Kidney (tissue), 22 donors: ENCODE results near the gene ZNF324. TPM values are rescaled to one million over a fixed set of nuclear protein-coding genes. Genes with fewer than 3 reads are reported as not detected.

ENCODE experiments used
- DNase-seq, 5 donors: peaks; one replicate each; pipeline ENCODE4 v3.0.0-alpha.2; 2013 to 2020
- FAIRE-seq: peaks from 2 replicates; lab custom pipeline; 2012; peaks lifted over from hg19 to GRCh38; lab: Jason Lieb, UNC
- H3K27ac ChIP-seq, 2 donors: one replicate each; pipeline ENCODE4 v1.7.0; 2013; ENCODE audit warnings: low read depth in 2 of 2, low read length in 2 of 2, inconsistent platforms in 1 of 2
- H3K27me3 ChIP-seq: one replicate; pipeline ENCODE4 v1.7.1; 2013; ENCODE audit warnings: low read length, inconsistent platforms; ENCODE audit not compliant: control insufficient read depth, insufficient read depth
- H3K36me3 ChIP-seq, 3 donors: one replicate each; pipeline versions ENCODE4 v1.7.0 to v1.7.1; 2013; ENCODE audit warnings: low read length in 3 of 3, control low read depth in 1 of 3, inconsistent platforms in 1 of 3; ENCODE audit not compliant: insufficient read depth in 3 of 3, control insufficient read depth in 2 of 3
- H3K4me1 ChIP-seq, 3 donors: one replicate each; pipeline versions ENCODE4 v1.7.0 to v1.7.1; 2013; ENCODE audit warnings: low read length in 3 of 3, inconsistent platforms in 1 of 3, low read depth in 1 of 3; ENCODE audit not compliant: control insufficient read depth in 2 of 3, insufficient read depth in 2 of 3
- H3K4me3 ChIP-seq, 3 donors: one replicate each; pipeline versions ENCODE4 v1.7.0 to v1.8.1; 2013; ENCODE audit warnings: low read length in 3 of 3, control low read depth in 1 of 3, inconsistent platforms in 1 of 3
- H3K9ac ChIP-seq, 3 donors: one replicate each; pipeline versions ENCODE4 v1.7.0 to v1.7.1; 2013; ENCODE audit warnings: low read length in 3 of 3, control low read depth in 1 of 3, inconsistent platforms in 1 of 3
- H3K9me3 ChIP-seq, 3 donors: one replicate each; pipeline versions ENCODE4 v1.7.0 to v1.7.1; 2013; ENCODE audit warnings: low read length in 3 of 3, control low read depth in 1 of 3, inconsistent platforms in 1 of 3; ENCODE audit not compliant: control insufficient read depth in 2 of 3, insufficient read depth in 1 of 3
- intact Hi-C: fragments of 100-400 bp; cut with DNase I; formaldehyde crosslinking; loops from one replicate; pipeline ENCODE4 v1.11.1; 2022
- long read RNA-seq, 10 donors: library from polyadenylated mRNA in 1 of 10; unstranded in 1 of 10; transcript quantifications; one replicate each; pipeline ENCODE4 v2.0.0 and lab custom pipeline, GENCODE V29; 2021 to 2026
- polyA plus RNA-seq: library from polyadenylated mRNA; stranded (reverse); fragments of 350-450 nt; fragmentation: Illumina TruSeq; extraction: RNeasy Lipid Tissue Mini Kit (QIAGEN cat#74804); gene quantifications from one replicate; pipeline ENCODE4 v1.2.3, GENCODE V29; 2014; ENCODE audit warnings: low read depth, low replicate concordance; ENCODE audit not compliant: insufficient read depth
- total RNA-seq: library from RNA; stranded (reverse); fragmentation: NEBNext Ultra II Directional; extraction: Animal tissue kit (Norgen Biotek cat#: 25700); gene quantifications from one replicate; pipeline ENCODE4 v1.2.1, GENCODE V29; 2021
- TF ChIP-seq, protein P1 (sequence below): IDR thresholded peaks from 3 replicates; pipeline ENCODE4 v1.5.1; 2012; ENCODE audit warnings: mild to moderate bottlenecking, moderate library complexity, borderline replicate concordance; ENCODE audit not compliant: insufficient read depth; ENCODE audit errors: extremely low read depth
- donor health status: control.
- donor health status: control.
- donor health status: control.
- donor health status: control.
- donor health status: control.
- donor health status: DM: yes; HTN: yes; CAD: no.
- donor health status: Normal renal cell carcinoma (clear cell type).

Gene ZNF324
- total RNA-seq (13.0 TPM), polyA plus RNA-seq (3.9 TPM)
- long read RNA-seq, donor 1, partial matches to known transcripts, result 0 of 3 reads
- long read RNA-seq, donor 1, other reads (novel, unspliced or antisense), result 0 of 3 reads
- long read RNA-seq, donor 2, partial matches to known transcripts, result 0 of 2 reads
- long read RNA-seq, donor 2, other reads (novel, unspliced or antisense), result 0 of 2 reads
- long read RNA-seq, donor 3, partial matches to known transcripts, result 0 of 1 reads
- long read RNA-seq, donor 3, other reads (novel, unspliced or antisense), result 0 of 1 reads
- long read RNA-seq, donor 4, partial matches to known transcripts, result 0 of 1 reads
- long read RNA-seq, donor 4, other reads (novel, unspliced or antisense), result 0 of 1 reads
- long read RNA-seq, donor 5, result 0 reads
- long read RNA-seq, donor 6, partial matches to known transcripts, result 0 of 1 reads
- long read RNA-seq, donor 6, other reads (novel, unspliced or antisense), result 0 of 1 reads
- long read RNA-seq, donor 7, transcript ZNF324-201 (4 exons, 3,000 nt), result major isoform, 24 of 43 reads
- long read RNA-seq, donor 7, partial matches to known transcripts, result 17 of 43 reads
- long read RNA-seq, donor 7, other reads (novel, unspliced or antisense), result 2 of 43 reads
- long read RNA-seq, donor 8, partial matches to known transcripts, result 0 of 2 reads
- long read RNA-seq, donor 8, other reads (novel, unspliced or antisense), result 0 of 2 reads
- long read RNA-seq, donor 9, partial matches to known transcripts, result 0 of 3 reads
- long read RNA-seq, donor 9, other reads (novel, unspliced or antisense), result 0 of 3 reads
- long read RNA-seq, donor 10, partial matches to known transcripts, result 0 of 1 reads
- long read RNA-seq, donor 10, other reads (novel, unspliced or antisense), result 0 of 1 reads

DNA sequence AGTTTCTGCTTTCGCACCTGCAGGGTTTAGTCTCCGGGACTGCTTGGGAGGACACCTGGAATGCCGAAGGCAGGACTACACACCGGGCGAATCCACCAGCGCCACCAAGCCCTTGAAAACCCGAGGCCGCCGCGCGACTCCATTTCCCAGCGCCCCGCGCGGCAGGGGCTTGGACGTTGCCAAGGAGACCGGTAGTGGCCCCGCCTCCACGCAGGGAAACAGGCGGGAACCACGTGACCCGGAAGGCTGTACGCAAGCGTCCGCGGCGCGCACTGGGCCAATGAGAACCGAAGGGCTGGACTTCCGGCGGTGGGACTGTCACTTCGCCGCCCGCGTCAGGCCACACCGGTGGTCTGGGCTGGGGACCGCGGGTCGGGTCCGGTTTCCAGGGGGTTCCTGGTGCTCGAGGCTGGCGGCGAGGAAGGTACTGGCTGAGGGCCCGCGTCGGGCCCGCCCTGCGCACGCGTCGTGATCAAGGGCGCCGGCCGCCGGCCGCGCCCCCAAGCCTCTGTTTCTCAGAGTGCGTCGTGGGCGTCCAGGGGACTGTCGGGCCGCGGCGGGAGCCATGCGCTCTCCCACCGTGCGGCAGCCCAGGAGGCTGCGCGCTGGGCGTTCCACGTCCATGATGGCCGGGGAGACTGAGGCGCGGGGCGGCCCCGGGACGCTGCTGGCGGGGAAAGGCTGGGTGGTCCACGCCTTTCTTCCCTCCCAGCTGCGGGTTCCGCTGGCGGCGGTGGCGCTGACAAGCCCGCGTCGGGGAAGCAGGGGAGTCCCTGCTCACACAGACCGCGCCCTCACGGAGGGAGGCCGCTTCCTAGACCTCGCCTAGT lies at the start of gene ZNF324:
ZNF324 (plus strand) TSS at position 321 of the 830 bp plus-strand sequence. CDS start 2,106 bp downstream, outside the sequence.
- H3K9me3 ChIP-seq, result no peaks in the 10 kb centered on the region
- DNase-seq (peak; percentile 98 to 100 (median 99)), FAIRE-seq (peak; percentile 70)
- H3K4me1 ChIP-seq, result peaks cover 0 to 9% (median 0%) of the 10 kb centered on the region in 3 donors
- peak within 1 kb of the TSS; percentile 40 to 72 (median 61) for H3K9ac ChIP-seq
- peak within 1 kb of the TSS; percentile 58 to 84 (median 68) for H3K4me3 ChIP-seq
- H3K27me3 ChIP-seq, result no peaks in the 10 kb centered on the region
- intact Hi-C loops, result no loop called here
- H3K36me3 ChIP-seq, result peaks cover 0 to 7% (median under 1%) of the 10 kb centered on the region in 3 donors
- peak within 1 kb of the TSS in 1 of 2 donors; percentile 32 for H3K27ac ChIP-seq
- TF ChIP-seq, protein P1, sequence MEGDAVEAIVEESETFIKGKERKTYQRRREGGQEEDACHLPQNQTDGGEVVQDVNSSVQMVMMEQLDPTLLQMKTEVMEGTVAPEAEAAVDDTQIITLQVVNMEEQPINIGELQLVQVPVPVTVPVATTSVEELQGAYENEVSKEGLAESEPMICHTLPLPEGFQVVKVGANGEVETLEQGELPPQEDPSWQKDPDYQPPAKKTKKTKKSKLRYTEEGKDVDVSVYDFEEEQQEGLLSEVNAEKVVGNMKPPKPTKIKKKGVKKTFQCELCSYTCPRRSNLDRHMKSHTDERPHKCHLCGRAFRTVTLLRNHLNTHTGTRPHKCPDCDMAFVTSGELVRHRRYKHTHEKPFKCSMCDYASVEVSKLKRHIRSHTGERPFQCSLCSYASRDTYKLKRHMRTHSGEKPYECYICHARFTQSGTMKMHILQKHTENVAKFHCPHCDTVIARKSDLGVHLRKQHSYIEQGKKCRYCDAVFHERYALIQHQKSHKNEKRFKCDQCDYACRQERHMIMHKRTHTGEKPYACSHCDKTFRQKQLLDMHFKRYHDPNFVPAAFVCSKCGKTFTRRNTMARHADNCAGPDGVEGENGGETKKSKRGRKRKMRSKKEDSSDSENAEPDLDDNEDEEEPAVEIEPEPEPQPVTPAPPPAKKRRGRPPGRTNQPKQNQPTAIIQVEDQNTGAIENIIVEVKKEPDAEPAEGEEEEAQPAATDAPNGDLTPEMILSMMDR, result no peak

DNA sequence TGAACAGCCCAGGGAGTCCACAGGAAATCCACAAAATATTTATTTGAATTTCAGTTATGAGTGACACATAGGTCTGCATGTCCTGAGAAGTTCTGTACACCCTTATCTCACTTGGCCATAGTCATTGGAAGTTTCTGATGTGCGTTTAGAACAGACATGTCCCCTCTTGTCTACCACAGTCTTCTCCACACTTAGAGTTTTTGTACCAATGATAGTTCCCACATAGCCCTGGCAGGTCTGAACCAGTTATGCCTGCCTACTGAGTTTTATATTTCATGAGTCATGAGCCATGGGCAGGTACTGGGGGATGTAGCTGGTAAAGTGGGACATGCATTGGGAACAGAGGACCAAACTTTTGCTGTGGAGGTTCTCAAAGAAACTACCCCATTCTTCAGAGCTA lies 38.3 kb upstream of the ZNF324 start:
- Histone ChIP-seq H3K9ac (no peak overlapping the region), H3K36me3 (peaks cover 7 to 18% (median 17%) of the 10 kb centered on the region in 3 donors), H3K27me3 (no peaks in the 10 kb centered on the region), H3K9me3 (peaks cover 15 to 58% (median 28%) of the 10 kb centered on the region in 3 donors), H3K27ac (no peak overlapping the region), H3K4me3 (no peak overlapping the region), H3K4me1 (no peaks in the 10 kb centered on the region)
- FAIRE-seq (no peak), DNase-seq (no peak)
- TF ChIP-seq, protein P1, result no peak
- intact Hi-C loops, result no loop called here

DNA sequence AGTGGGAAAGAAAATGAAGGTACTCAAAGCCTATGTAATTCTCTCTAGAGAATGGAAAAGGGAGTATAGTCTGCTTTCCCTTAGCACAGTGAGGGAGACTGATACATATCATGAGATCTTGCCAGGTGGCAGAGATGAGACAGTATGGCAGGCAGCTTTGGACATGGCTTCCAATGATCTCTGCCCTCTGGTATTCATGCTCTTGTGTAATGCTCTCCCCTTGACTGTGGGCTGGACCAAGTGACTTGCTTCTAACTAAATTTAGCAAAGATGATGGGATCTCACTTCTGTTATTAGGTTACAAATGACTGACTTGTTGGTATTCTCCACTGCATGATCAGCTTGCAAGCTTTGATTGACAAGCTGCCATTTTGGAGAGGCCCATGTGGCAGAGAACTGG lies 37.1 kb upstream of the ZNF324 start:
- no peak for FAIRE-seq
- TF ChIP-seq, protein P1, result no peak
- intact Hi-C loops, result no loop called here

More for the DNA sequence above, 37.1 kb upstream of the ZNF324 start:
- Histone ChIP-seq H3K4me3 (no peak overlapping the region), H3K27me3 (no peaks in the 10 kb centered on the region), H3K4me1 (no peaks in the 10 kb centered on the region), H3K9ac (no peak overlapping the region), H3K36me3 (peaks cover 18 to 30% (median 29%) of the 10 kb centered on the region in 3 donors), H3K9me3 (peaks cover 20 to 69% (median 39%) of the 10 kb centered on the region in 3 donors), H3K27ac (no peak overlapping the region)
- no peak for DNase-seq
